NCI-H510A (cell line): Measurements from ENCODE around the gene SCRN1.
A peak's percentile ranks its signal among the peaks of the same experiment; 100 is the strongest.
"Not testable (repeated sequence)": the region's sequence is repeated elsewhere in the genome, so short reads cannot be mapped to it uniquely, and the experiment has no call there.

Experiments used
- DNase-seq: peaks from one replicate; lab custom pipeline; 2025; lab: John Stamatoyannopoulos, UW

SCRN1 gene

DNA sequence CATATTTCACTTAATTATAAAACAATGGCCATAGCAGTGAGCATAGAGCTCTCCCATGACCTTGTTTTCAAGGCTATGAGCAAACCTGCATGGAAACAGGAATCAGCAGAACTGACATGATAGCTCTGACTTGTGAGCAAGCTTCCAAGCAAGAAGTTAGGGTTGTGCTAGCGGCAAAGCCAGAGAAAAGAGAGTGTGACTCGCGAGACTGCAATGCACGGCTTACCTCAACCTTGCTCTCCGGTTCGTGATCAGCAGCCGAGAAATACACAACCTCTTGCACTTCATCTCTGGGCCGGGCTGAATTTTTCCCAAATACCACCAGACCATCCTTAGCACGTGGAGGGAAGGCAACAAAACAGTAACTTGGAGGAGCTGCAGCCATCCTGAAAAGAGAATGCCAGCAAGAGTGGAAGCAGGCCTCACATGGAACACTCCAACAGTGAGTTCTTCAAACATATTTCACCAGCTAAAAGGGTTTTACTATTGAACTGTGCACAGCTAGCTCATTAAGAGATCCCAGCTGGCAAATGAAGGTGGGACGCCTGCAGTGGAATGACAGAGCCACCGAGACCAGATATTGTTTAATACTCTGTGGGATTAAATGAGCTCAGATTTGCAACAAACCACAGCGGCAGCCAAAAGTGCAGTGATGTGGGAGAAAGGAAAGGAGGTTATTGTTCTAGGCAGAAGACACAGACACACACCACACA lies 20.8 kb downstream of the SCRN1 start:
- no peak for DNase-seq

DNA sequence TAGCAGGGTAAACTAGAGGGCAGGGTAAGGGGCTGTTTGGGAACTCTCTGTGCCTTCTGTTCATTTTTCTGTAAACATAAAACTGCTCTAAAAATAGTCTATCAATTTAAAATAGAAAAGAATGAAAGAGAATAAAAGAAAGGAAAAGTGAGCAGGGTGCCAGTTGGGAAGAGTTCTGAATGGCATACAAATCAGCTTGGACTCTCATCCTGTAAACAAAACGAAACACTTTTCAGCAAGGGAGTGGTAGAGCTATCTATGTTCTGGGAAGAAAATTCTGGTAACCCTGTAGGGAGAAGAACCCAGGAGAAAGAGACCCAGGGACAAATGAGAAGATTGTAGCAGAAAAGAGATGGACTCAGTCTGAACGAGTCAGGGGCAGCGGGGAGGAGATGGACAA lies 24.6 kb downstream of the SCRN1 start:
- DNase-seq: no peak

GRCh38 chr7:29962035-29962434 lies 27.6 kb downstream of the SCRN1 start:
- no peak for DNase-seq

- not testable (repeated sequence) for DNase-seq
Observed at GRCh38 chr7:29961611-29962010, 28.0 kb downstream of the SCRN1 start.

GRCh38 chr7:29958667-29959358 lies 30.8 kb downstream of the SCRN1 start:
- no peak for DNase-seq

DNA sequence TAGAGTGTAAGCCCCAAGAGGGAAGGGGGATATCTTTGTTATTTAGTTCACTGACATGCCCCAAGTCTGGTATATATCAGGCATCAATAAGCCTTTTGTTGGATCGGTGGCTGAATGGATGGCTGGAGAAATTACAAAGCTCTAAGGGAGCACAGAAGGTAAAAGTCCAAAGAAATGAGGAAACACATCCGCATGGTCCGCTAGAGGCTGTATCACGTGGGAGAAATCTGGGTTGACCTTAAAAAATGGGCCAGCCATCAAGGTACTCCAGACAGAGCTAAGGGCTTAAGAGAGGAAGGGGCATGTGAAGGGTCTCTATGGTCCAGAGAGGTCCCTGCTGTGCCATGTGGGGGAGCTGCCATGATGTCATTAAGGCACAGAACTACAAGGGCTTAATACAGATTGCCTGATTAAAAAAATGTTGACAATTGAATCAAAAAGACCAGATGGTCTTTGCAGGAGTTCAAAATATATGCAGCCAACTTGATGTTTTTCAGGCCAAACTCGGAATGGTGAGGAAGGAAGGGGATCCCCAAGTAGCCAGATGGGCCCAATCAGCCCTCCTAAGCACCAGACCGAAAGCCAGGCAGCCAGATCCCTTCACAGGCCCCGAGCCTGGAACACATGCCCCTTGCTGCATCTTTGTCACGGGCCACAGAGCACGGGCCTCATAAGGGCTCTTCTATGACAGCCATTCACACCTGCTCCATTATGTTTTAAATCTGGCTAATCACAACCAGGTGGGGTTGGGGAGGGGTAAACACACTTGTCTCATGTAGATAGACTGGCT lies 31.9 kb downstream of the SCRN1 start:
- peak; percentile 33 for DNase-seq

GRCh38 chr7:29956487-29956836 lies 33.1 kb downstream of the SCRN1 start:
- no peak for DNase-seq

DNA sequence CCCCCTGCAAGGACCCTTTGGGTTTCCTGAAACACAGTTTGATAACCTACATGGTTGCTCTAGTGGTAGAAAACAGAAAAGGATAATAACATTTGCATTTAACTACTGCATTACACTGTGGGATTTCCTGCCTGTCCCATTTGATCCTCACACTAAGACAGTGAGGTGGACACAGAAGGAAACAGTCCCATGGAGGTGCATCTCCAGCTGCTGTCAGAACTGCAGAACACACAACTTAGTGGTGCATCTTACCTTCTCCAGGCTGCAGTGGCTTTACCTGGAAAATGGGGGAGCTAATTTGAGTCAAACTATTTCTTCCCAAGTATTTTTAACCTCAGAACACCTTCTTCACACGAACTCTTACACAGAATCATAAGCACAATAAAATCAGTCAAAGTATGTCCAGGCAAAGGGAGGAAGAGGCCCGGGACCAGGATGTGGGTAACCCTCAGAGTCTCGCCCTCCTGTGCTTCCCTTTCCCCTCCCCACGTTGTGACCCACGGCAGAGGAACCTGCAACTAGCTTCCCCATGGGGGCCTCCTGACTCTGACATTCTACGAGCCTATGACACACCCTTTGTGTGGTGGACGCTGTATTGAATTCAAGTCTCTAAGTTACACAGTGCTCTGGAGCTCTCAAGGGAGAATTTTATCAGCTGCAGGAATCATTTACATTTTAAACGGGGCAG lies 33.7 kb downstream of the SCRN1 start:
- no peak for DNase-seq

- DNase-seq: peak; percentile 30
Observed at GRCh38 chr7:29955075-29955792, 34.4 kb downstream of the SCRN1 start.

GRCh38 chr7:29953726-29954347 lies 35.8 kb downstream of the SCRN1 start:
- DNase-seq: no peak

- DNase-seq: no peak
Observed at GRCh38 chr7:29951206-29951605, 38.4 kb downstream of the SCRN1 start.

GRCh38 chr7:29950480-29950879 lies 39.1 kb downstream of the SCRN1 start:
- DNase-seq: no peak

GRCh38 chr7:29948587-29948986 lies 41.0 kb downstream of the SCRN1 start:
- no peak for DNase-seq

DNA sequence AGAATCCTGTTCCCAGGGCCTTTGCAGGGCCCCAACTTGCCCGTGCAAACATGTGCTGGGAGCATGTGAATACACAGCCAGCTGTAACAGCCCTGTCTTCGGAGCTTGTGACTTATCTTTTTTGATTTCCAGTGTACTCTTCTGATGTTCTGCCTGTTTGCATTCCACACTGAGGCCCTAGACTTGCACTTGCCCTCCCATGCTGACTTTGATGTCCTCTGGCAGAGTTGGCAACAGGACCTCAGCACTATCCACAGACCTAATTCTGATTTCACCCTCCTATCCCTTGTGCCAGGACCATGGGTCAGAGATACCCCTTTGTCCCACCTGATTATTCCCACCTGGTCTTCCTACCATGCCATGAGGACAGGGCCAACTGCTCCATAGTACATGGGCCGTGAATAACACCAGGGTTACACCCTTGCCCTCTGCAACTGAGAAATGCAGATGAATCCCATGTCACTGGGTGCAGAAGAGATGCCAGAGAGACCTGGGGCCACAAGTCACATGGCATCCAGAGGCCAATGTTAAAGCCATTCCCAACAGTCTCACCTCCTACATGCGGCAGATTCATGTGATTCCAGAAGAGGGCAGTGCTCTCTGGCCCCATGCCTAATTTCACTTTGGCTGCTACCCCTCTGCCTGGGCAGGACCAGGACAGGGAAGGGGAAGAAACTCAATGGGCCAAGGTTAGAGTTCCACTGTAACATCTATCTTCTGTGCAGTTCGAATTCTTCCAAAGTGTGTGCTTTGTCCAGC lies 43.0 kb downstream of the SCRN1 start:
- DNase-seq: no peak

DNA sequence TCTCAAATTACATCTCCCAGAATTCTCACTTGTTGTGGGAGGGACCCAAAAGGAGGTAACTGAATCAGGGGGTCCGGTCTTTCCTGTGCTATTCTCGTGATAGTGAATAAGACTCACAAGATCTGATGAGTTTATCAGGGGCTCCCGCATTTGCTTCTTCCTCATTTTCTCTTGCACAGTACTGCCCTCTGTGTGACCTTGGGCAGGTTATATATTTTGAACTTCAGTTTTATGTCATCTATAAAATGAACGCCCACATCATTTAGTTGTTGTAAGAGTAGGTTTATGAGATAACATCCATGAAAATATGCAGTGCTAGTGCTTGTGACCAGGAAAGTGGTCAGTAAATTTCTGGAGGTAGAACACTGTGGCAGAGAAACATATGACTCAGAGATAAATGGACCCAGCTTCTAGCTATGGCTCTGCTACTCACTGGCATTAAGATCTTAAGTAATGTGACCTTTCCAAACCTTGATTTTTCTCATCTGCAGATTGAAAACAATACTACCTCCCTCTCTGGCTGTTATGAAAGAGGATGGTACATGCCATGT lies 44.3 kb downstream of the SCRN1 start:
- DNase-seq: no peak

GRCh38 chr7:29940199-29940598 lies 49.4 kb downstream of the SCRN1 start:
- DNase-seq: no peak

DNA sequence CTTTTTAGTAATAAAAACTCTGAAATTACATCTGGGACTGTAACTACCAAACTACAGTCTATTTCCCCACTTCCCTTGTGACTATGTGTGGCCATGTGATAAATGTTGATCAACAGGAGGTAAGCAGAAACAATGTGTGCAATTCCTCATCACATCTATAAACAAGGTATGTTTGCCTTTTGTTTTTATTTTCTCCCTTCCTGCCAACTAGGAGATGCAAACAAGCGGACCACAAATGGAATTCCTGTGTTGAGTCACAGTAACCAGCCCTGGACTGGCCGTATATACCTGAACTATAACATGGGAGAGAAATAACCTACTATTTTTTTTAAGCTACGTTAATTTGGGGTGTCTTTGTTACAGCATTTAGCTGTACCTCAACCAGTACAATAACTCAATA lies 52.5 kb downstream of the SCRN1 start:
- DNase-seq: no peak

DNA sequence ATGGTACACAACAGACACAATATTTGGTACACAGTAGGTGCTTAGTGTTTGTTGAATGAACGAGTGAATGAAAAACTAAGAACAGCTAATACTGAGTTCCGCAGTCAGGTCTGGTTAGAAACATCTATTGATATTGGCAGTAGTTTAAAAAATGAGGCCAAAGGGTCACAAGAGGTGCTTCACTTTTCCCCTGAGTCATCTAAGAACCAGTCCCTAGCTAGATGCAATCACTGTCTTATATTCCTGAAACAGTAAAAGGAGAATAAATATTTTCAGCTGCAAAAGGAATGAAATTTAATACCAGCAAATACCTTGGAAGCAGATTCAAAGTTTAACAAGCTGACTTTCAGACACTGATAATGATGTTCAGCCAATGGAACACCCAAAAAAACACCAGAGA lies 54.5 kb downstream of the SCRN1 start:
- DNase-seq: no peak

GRCh38 chr7:29929018-29929807 lies 60.4 kb downstream of the SCRN1 start:
- no peak for DNase-seq
